GM19239 (cell line): ENCODE results near the gene LY6G6D.
A peak's percentile ranks its signal among the peaks of the same experiment; 100 is the strongest.

Experiments
- DNase-seq: peaks from one replicate; pipeline ENCODE4 v3.0.0; 2011; ENCODE audit warnings: low spot score; ENCODE audit not compliant: insufficient read length
- FAIRE-seq: peaks from 2 replicates; lab custom pipeline; 2011; peaks lifted over from hg19 to GRCh38; lab: Jason Lieb, UNC

LY6G6D gene, protein sequence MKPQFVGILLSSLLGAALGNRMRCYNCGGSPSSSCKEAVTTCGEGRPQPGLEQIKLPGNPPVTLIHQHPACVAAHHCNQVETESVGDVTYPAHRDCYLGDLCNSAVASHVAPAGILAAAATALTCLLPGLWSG

DNA sequence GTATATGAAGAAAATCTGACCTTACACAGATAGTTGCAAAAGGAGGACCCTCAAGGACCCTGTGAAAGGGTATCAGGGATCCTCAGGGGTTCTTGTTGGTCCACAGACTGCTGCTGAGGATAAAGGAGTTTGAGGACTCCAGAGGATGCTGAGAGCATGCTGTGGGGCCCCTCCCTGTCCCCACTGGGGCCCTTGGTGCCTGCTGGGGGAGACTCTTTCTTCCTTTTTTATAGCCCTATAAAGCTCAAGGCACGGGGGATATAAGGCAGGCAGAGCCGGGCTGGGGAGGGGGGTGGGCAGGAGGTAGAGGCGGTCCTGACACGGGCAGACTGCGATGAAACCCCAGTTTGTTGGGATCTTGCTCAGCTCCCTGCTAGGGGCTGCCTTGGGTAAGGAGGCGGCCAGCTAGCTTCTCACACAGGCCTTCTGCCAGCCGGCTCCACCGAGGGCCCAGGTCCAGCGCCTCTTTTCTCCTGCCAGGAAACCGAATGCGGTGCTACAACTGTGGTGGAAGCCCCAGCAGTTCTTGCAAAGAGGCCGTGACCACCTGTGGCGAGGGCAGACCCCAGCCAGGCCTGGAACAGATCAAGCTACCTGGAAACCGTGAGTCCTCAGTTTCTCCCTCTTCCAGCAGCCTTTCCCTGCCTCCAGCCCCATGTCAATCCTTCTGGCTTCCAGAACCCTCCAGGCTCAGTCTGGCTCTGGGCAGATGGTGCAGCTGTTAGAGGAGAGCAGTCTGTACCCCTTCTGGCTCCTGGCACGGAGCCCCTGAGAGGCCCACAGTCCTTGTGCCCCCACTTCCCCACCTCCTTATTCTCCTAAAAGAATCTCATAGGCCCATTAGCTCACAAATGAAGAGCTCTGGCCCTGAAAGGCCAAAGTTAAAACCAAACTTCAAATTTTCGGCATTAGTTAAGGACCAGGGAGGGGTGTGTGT, at the start of gene LY6G6D:
Gene LY6G6D, plus strand, starts transcription at position 327 of the 937 bp plus-strand sequence. Its CDS starts 8 bp downstream, at position 335.
- DNase-seq (no peak), FAIRE-seq (no peak)

DNA sequence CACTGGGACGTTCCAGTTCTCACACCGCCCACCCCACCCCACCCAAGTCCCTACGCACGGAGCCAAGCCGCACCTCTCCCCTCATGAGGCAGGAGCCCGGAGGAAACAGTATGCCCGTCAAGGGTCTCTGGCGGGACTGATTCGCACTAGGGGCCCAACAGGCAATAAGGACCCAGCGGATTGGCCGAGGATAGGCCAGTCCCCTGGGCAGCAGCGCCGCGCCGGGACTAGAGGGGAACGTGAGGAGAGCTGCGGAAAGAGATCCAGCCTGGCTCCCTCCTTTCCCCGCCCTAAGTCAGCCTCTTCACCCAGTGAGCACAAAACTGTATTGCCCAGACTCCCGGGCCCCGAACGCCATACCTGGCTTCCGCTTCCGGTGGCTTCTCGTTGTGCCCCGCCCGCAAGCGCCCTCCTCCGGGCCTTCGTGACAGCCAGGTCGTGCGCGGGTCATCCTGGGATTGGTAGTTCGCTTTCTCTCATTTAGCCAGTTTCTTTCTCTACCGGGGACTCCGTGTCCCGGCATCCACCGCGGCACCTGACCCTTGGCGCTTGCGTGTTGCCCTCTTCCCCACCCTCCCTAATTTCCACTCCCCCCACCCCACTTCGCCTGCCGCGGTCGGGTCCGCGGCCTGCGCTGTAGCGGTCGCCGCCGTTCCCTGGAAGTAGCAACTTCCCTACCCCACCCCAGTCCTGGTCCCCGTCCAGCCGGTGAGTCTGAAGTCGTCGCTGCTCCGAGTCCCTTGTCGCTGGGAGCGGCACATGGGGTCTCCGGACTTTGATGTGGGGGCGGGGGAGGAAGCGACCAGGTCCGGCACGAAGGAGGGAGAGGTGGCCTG, 49.4 kb upstream of the LY6G6D start, which contains the start of gene CSNK2B:
Gene CSNK2B, plus strand, starts transcription at position 580 of the 836 bp plus-strand sequence. CDS start 752 bp downstream, outside the sequence.
- FAIRE-seq = peak; percentile 94
- peak; percentile 92 for DNase-seq

DNA sequence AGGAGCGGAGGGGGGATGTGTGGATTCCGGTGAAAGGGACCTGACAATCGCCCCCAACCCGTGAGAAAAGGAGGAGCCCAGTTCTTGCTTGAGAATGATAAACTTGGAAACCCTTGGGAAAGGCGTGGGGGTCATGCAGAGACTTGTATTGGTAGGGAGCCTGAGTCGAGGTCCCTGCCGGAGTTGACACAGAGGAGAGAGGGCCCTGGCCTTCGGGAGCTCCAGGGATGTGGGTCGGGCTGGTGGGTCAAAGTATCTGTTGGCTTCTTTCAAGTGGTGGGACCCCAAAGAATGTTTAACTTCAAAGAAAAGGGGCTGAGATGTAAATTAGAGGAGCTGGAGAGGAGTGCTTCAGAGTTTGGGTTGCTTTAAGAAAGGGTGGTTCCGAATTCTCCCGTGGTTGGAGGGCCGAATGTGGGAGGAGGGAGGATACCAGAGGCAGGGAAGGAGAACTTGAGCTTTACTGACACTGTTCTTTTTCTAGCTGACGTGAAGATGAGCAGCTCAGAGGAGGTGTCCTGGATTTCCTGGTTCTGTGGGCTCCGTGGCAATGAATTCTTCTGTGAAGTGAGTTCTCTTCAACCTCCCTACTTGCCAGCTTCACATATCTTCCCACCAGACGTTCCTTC, 48.7 kb upstream of the LY6G6D start:
- FAIRE-seq = no peak
- no peak for DNase-seq

DNA sequence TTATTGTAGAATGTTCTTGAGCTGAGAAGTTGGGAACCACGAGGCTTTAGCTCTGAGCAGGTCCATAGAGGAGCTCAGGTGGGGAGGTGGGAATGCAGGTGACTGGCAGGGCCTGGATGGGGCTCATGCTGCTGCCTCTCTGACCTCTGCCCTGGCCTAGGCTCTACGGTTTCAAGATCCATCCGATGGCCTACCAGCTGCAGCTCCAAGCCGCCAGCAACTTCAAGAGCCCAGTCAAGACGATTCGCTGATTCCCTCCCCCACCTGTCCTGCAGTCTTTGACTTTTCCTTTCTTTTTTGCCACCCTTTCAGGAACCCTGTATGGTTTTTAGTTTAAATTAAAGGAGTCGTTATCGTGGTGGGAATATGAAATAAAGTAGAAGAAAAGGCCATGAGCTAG, 45.5 kb upstream of the LY6G6D start, which contains the start of gene LY6G5B:
Gene LY6G5B, plus strand, starts transcription at position 301 of the 400 bp plus-strand sequence. CDS start 975 bp downstream, outside the sequence.
- DNase-seq (no peak), FAIRE-seq (no peak)

DNA sequence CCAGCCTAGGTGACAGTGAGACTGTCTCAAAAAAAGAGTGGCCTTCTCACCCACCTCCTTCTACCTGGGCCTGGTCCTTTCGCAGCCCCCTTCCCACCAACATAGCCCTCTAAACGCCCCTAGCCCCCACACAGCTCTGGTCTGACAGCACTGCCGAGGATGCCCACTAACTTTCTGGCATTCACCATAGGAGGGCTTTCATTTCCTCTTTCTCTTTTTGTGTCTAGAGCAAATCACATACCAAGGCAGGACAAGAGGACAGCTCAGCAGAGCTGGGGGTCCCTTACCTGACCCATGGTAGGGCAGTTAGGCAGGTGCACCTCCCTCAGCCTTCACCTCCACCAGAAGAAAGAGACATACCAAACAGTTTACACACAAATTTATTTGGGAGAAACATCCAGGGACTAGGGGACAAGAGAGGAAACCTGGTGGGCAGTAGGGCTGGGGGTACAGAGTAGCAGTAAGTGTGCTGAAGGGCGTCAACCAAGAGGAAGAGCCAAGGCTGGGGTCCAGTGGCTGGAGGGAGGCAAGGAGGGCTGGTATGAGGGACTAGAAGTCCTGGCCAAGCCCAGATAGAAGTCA, 38.7 kb upstream of the LY6G6D start:
- FAIRE-seq (no peak), DNase-seq (no peak)

DNA sequence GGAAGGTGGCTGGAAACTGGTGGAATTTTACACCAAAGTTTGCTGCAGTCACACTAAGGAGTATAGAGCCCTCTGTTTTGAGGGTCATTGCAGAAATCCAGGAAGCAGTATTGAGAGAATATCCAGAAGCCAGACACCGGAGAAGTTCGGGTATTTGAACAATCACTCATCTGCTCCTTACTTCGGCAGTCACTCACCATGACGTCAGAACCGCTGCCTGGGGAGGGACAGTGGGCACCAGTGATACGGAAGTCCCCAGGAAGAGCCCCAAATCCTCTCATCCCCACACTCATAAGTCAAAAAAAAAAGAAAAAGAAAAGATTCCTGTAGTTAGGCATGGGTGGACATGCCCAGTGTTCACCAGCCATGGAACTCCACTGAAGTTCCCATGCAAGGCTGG, 38.2 kb upstream of the LY6G6D start:
- FAIRE-seq (no peak), DNase-seq (no peak)

DNA sequence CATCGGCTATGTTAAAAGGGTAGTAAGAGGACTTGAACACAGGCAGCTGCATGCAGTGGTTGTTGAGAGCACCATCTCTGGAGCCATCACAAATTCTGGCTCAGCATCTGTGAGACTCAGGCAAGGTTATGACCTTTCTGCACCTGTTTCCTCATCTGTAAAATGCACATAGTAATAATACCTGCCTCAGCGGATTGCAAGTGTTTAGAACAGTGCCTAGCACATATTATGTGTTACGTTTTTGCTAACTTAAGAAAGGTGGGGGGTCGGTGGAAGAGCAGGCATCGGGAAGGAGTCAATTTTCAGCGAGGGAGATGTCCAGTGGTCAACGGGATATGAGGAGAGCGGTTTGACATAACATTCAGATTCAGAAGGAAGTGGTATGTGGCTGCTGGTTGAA, 37.2 kb upstream of the LY6G6D start:
- DNase-seq (no peak), FAIRE-seq (no peak)

DNA sequence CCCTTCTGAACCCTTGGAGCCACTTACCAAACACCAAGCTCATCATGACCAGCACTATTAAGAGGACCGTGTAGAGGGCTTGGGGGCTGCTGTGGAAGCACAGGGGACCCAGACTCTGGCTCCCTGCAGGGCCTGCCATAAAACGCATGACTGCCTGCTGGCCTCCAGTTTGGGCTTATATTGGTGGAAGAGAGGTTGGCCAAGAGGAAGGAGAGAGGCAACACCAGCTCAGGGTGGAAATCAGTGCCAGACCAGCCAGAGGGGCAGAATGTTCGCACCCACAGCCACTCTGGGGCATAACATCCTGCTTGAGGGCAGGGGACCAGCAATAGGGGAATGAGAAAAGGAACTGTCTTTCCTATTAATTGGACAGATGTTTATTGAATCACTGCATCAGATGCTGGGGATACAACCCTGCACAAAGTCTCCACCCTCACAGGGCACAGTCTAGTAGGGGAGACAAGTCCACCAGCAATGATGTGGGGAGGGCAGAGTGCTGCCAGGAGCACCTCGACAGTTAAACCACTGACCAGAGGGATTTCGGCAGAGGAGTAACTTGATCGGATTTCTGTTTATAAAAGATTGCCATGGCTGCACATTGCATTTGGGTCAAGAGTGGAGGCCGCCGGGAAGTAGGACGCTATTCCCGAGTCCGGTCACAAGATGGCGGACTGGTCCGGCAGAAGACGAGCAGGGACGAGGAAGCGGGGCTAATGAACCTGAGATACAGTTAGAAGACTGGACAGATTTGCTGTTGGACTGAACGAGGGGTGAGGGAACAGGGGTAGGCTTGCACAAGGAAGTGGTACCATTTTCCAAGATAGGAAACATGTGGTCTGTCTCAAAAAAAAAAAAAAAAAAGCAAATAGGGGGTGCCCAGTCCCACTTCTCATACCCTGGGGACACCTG, 34.7 kb upstream of the LY6G6D start, which contains the start of gene LY6G5C:
Gene LY6G5C, minus strand, starts transcription at position 842 of the 909 bp plus-strand sequence. Its CDS starts 694 bp downstream, at position 148.
- peak; percentile 90 for FAIRE-seq

DNA sequence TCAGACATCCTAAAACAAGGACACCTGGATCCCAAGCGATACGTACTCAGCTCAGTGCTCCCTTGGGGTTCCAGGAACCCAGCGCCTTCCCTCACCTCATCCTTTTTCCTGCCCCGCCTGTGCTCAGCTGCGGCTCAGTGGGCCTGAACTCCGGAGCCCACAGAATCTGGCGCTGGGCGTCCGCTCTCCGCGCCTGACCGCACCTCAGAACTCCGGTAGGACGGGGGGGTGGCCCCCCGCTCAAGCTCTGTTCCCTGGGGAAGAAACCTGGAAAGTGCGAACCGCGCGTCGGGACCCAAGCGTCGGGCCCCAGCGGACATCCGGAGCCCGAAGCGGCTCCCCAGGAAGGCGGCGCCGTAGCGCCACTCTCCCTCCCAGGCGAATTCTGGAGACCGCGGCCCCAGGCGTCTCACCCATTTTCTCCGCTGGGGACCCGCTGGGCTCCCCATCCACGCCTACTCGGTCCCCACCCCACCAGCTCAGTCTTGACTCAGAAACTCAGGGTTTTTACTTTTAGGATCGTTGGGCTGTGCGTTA, 33.9 kb upstream of the LY6G6D start:
- FAIRE-seq = peak; percentile 67
- peak; percentile 65 for DNase-seq

More for the DNA sequence above, 34.7 kb upstream of the LY6G6D start, which contains the start of gene LY6G5C:
- peak; percentile 53 for DNase-seq

DNA sequence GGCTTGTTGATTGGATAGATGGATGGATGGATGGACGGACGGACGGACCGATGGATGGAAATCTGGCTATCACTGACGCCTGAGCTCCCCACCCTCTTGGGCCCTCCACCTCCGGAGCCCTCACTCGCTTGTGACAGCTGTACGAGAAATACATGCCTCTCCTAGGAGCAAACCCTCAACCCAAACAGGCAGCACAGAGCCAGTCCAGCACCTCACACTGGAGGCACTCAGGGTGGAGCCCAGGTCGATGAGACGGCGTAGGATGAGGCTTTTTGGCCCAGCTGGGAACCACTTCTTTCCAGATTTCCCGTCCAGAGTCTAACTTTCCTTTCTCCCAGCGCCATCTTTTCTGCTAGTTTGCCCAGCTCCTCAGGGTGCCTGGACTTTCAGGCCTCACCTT, 31.6 kb upstream of the LY6G6D start:
- FAIRE-seq (no peak), DNase-seq (no peak)

DNA sequence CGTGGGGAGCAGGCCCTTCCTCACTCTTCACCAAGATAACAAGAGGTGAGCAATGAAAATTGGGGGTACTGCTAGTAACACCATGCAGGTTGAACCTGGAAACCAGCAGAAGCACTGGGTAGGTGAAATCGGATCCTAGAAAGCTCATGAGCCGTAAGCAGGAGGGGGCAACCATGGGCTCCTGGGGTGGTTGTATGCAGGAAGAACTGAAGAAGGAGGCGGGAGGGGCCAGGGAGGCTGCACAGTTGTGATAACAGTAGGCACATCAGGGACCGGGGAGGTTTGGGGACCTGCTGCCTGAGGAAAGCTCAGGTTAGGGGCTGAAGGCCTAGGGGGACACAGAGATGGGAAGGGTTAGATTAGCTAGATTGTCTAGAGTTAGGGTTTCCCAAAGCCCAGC, 28.7 kb upstream of the LY6G6D start:
- FAIRE-seq (no peak), DNase-seq (no peak)

DNA sequence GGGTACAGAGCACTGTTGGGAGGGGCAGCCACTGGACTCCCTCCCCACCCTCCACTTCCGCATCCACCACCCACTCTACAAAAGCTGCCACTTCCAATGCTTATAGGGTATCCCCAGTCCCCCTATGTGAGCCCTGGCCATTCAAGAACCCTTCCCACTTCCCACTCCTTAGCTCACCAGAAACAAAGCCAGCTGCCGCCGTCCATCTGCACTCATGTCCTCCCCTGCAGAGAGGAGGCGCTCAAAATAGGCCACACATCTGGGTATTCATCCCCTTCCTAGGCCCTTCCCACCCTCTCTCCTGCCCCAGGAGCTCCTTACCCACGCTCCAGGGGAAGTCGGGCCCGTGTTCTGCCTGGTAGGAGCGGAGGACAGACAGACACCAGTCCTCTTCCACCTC, 27.8 kb upstream of the LY6G6D start:
- DNase-seq (no peak), FAIRE-seq (no peak)

DNA sequence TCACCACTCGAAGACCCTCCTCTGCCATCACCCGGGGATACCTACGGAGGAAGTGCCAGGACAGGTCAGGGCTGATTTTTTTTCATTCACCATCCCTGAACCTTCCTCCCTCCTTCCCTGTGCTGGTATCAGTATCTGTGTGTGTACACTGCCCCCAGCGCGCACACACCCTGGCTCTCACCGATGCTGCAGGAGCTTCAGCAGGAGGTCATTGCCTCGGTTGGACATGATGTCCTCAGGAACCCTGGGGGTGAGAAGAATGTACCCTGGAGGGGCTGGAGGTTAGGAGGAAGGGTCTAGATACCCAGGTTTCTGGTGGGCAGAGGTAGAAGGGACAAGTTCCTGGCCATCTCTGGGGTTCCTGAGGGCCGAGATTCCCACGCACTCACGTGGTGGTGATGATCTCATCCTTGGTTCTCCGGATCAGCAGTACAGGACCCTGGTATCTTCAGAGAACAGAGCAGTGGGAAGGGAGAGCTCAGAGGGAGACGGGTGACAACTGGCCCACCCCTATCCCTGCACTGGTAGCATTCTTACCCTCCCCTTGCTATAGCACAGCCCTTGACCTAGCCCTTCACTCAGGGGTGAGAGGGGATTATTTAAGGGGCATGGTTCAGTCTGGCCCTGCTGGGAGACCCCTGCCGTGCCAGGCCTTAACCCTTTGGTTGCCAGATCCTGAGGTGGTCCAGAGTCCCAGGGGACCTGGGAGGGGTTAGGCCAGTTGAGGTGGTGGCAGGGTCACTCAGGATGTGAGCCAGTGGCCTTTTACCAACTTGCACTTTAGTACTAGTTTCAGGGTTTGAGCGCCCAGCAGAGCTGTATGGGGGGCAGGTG, 27.1 kb upstream of the LY6G6D start:
- DNase-seq (no peak), FAIRE-seq (no peak)

DNA sequence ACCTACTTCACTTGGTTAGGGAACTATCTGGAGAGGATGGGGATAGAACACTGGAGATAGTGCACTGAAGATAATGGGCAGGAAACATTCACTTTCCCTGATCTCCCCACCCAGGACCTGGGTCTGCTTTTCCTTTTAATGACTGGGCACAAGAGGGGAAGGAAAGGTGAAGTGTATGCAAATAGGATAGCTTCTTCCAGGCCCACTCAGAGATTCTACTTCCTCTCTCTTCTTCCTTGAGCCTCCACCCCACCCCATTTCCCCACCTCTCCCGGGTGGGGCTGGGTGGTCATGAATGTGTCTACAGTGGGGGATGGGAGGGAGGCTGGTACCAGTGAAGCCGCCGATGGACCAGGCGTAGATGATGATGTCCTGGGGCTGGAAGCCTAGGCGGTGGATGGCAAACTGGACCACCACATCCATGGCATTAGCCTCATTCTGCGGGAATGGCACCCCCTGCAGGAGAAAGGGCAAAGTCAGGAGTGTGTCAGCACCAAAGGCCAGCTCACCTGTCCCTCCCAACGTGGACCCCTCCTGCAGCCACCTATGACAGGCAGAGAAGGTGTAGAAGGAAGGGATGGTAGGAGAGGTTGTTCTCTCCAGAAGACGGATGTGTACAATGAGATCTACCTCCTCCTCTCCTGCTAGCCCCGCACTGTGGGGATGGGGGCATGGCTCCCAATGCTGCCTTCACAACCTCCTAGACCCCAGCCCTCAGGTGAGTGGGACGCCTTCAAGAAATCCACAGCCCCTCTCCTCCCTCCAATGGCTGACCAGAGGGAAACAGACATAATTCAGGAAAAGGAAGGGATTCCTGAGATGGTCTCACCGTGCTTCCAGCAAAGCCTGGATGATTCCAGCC, 25.7 kb upstream of the LY6G6D start:
- no peak for FAIRE-seq
- DNase-seq = no peak

DNA sequence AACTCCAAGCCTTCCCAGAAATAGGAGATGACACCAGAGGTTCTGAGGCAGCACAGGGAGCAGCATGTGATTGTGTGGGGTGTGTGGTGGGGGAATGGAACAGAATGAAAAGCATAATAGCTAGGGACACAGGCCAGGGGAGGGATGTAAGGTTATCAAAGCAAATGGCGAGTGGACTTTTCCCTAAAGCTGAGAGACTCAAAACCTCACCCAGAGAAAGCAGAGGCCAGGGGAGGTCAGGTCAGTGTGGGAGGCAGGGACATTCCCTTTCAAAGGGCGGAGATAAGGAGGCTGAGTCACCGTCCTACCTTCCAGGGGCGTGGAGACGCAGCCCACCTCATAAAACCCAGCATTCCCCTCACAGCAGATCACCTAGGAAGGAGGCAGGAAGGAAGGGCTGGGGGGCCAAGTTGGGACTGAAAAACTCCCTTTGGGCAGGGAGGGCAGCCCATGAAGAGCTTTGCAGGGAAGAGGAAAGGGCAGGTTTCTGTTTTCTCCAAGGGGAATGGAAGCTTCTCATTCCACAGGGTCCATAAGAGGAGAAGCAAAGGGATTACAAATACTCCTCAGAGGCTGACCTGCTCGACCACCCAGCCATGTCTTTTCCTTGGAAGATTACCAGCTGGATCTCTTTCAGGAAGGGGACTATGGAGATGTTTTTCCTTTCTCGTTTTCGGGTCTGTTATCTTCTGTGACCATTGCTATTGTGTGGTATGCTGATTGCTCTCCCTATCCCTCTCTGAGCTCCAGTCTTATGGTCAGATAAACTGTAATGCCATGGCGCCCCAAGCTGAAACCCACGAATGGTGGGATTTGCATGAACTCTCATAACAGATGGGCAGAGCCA, 24.7 kb upstream of the LY6G6D start:
- FAIRE-seq (no peak), DNase-seq (no peak)

DNA sequence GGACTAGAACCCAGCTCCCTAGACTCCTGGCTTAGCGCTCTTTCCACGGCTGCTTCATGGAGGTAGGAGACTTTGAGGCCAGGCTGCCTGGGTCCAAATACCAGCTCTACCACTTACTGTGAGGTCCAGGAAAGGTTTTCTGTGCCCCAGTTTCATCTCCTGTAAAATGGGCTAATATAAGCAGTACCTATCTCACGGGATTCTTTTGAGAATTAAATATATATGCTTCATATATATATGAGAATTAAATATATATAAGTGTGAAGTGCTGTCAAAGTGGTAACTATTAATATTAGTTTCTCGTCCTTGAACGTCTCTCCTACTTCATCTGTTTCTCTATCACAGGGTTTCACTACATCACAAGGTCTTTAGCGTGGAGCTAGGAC, 24.1 kb upstream of the LY6G6D start:
- no peak for DNase-seq
- FAIRE-seq = no peak
